ENCODE measurements around the gene CLDN25. TPM values are rescaled to one million over a fixed set of nuclear protein-coding genes. Genes with fewer than 3 reads are reported as not detected.

CLDN25 gene
- total and polyA plus RNA-seq, 2 of the 13 experiments (the other 11 are each of a cell fraction or from before 2014, with no cell fraction given): not detected

- TF ChIP-seq, protein P1, sequence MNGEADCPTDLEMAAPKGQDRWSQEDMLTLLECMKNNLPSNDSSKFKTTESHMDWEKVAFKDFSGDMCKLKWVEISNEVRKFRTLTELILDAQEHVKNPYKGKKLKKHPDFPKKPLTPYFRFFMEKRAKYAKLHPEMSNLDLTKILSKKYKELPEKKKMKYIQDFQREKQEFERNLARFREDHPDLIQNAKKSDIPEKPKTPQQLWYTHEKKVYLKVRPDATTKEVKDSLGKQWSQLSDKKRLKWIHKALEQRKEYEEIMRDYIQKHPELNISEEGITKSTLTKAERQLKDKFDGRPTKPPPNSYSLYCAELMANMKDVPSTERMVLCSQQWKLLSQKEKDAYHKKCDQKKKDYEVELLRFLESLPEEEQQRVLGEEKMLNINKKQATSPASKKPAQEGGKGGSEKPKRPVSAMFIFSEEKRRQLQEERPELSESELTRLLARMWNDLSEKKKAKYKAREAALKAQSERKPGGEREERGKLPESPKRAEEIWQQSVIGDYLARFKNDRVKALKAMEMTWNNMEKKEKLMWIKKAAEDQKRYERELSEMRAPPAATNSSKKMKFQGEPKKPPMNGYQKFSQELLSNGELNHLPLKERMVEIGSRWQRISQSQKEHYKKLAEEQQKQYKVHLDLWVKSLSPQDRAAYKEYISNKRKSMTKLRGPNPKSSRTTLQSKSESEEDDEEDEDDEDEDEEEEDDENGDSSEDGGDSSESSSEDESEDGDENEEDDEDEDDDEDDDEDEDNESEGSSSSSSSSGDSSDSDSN (CRISPR knock-in tag; IDR thresholded peaks at IDR 0.05): no peak
- TF ChIP-seq ZBTB38 (CRISPR knock-in tag; IDR thresholded peaks at IDR 0.05): no peak
Measured at GRCh38 chr11:113802621-113803020, 23.0 kb downstream of the CLDN25 start (continued).

DNA sequence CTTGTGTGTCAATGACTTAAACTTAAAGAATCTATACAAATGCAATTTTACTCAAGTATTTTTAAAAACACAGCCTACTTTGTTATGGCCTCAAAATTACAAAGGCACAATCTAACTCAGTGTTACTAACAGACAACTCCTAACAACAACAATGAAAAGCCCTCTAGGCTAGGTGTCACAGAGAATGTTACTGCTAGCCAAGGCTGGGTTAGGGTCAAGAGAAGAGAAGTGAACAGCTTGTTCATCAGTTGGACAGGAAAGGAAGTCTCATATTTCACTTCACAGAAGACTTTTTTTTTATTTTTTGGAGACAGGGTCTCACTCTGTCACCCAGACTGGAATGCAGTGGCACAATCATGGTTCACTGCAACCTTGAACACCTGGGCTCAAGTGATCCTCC, 26.0 kb downstream of the CLDN25 start:
- intact Hi-C loops (cut with micrococcal nuclease; ENCODE audit: unreplicated experiment) (loop anchor here (1.0 to 5.0 kb wide), 3 partner anchors 67 to 456 kb away; no protein-coding TSS in a partner anchor), in situ Hi-C loops (cut with HindIII; ENCODE audit: extremely low pct_ligation_motif_present, low pct_unique_long_range_greater_than_20kb) (loop anchor here (25.0 kb wide), 1 partner anchor 457 kb away; no protein-coding TSS in a partner anchor)
- ATAC-seq: no peak

More for the DNA sequence above, 26.0 kb downstream of the CLDN25 start:
- ChIA-PET CTCF (ENCODE audit: low intra/inter-chr PET ratio, low total read pairs) (interaction anchor here (1.4 to 1.7 kb wide), 2 partner anchors 456 to 457 kb away, joined by 4 to 5 read pairs; no protein-coding TSS in a partner anchor), POLR2A (no interaction called here)
- Histone ChIP-seq H4K20me1 (ENCODE audit: insufficient read depth, low read length) (no peaks in the 10 kb centered on the region), H3K27ac (ENCODE audit: extremely low read length, insufficient read depth, low read length) (no peak overlapping the region), H3K36me3 (replicated peaks in 1 of 2; ENCODE audit: control insufficient read depth in 1 of 2, insufficient read depth in 2 of 2, low read length in 2 of 2) (peaks cover 11 to 68% of the 10 kb centered on the region in 2 experiments), H3K9me3 (ENCODE audit: low read length) (no peaks in the 10 kb centered on the region), H3K79me2 (ENCODE audit: insufficient read depth, low read length) (no peaks in the 10 kb centered on the region), H3K4me3 (replicated peaks in 1 of 3; ENCODE audit: insufficient read depth in 1 of 3, low read depth in 2 of 3, low read length in 3 of 3) (no peak overlapping the region), H3K4me1 (ENCODE audit: insufficient read depth, low read length) (peaks cover 9% of the 10 kb centered on the region; the same call in 1 of the 2 replicates), H2AFZ (ENCODE audit: low read length) (no peak overlapping the region), H3K27me3 (ENCODE audit: control insufficient read depth in 1 of 2, insufficient read depth in 2 of 2, low read length in 2 of 2) (no peaks in the 10 kb centered on the region), H3K4me2 (ENCODE audit: low read depth, low read length) (no peak overlapping the region), H3K9ac (ENCODE audit: insufficient read depth, low read depth, low read length) (no peak overlapping the region)
- no peak for FAIRE-seq
- TF ChIP-seq, protein P2, sequence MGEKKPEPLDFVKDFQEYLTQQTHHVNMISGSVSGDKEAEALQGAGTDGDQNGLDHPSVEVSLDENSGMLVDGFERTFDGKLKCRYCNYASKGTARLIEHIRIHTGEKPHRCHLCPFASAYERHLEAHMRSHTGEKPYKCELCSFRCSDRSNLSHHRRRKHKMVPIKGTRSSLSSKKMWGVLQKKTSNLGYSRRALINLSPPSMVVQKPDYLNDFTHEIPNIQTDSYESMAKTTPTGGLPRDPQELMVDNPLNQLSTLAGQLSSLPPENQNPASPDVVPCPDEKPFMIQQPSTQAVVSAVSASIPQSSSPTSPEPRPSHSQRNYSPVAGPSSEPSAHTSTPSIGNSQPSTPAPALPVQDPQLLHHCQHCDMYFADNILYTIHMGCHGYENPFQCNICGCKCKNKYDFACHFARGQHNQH (CRISPR knock-in tag; IDR thresholded peaks at IDR 0.05): no peak
- TF ChIP-seq ZNF570 (CRISPR knock-in tag; IDR thresholded peaks at IDR 0.05; ENCODE audit: borderline replicate concordance): no peak
- no peak for TF ChIP-seq ZFAT (CRISPR knock-in tag; conservative IDR thresholded peaks at IDR 0.05)
- no peak for TF ChIP-seq SOX5 (CRISPR knock-in tag; IDR thresholded peaks at IDR 0.05; ENCODE audit: borderline replicate concordance)
- no peak for TF ChIP-seq ZFP36L1 (CRISPR knock-in tag; IDR thresholded peaks at IDR 0.05)
- no TSS peak for BruUV-seq (replicated peaks)
- DNase-seq (ENCODE audit: low spot score): no peak
